Kidney (tissue), 14 donors: ENCODE measurements around the gene FBLN2. TPM values are rescaled to one million over a fixed set of nuclear protein-coding genes. Genes with fewer than 3 reads are reported as not detected.

Source experiments
- DNase-seq, 5 donors: peaks; one replicate each; pipeline ENCODE4 v3.0.0-alpha.2; 2013 to 2020
- FAIRE-seq: peaks from 2 replicates; lab custom pipeline; 2012; peaks lifted over from hg19 to GRCh38; lab: Jason Lieb, UNC
- H3K27ac ChIP-seq, 2 donors: one replicate each; pipeline ENCODE4 v1.7.0; 2013; ENCODE audit warnings: low read depth in 2 of 2, low read length in 2 of 2, inconsistent platforms in 1 of 2
- H3K27me3 ChIP-seq: one replicate; pipeline ENCODE4 v1.7.1; 2013; ENCODE audit warnings: low read length, inconsistent platforms; ENCODE audit not compliant: control insufficient read depth, insufficient read depth
- H3K36me3 ChIP-seq, 3 donors: one replicate each; pipeline versions ENCODE4 v1.7.0 to v1.7.1; 2013; ENCODE audit warnings: low read length in 3 of 3, control low read depth in 1 of 3, inconsistent platforms in 1 of 3; ENCODE audit not compliant: insufficient read depth in 3 of 3, control insufficient read depth in 2 of 3
- H3K4me1 ChIP-seq, 3 donors: one replicate each; pipeline versions ENCODE4 v1.7.0 to v1.7.1; 2013; ENCODE audit warnings: low read length in 3 of 3, inconsistent platforms in 1 of 3, low read depth in 1 of 3; ENCODE audit not compliant: control insufficient read depth in 2 of 3, insufficient read depth in 2 of 3
- H3K4me3 ChIP-seq, 3 donors: one replicate each; pipeline versions ENCODE4 v1.7.0 to v1.8.1; 2013; ENCODE audit warnings: low read length in 3 of 3, control low read depth in 1 of 3, inconsistent platforms in 1 of 3
- H3K9ac ChIP-seq, 3 donors: one replicate each; pipeline versions ENCODE4 v1.7.0 to v1.7.1; 2013; ENCODE audit warnings: low read length in 3 of 3, control low read depth in 1 of 3, inconsistent platforms in 1 of 3
- H3K9me3 ChIP-seq, 3 donors: one replicate each; pipeline versions ENCODE4 v1.7.0 to v1.7.1; 2013; ENCODE audit warnings: low read length in 3 of 3, control low read depth in 1 of 3, inconsistent platforms in 1 of 3; ENCODE audit not compliant: control insufficient read depth in 2 of 3, insufficient read depth in 1 of 3
- intact Hi-C: fragments of 100-400 bp; cut with DNase I; formaldehyde crosslinking; loops from one replicate; pipeline ENCODE4 v1.11.1; 2022
- polyA plus RNA-seq: library from polyadenylated mRNA; stranded (reverse); fragments of 350-450 nt; fragmentation: Illumina TruSeq; extraction: RNeasy Lipid Tissue Mini Kit (QIAGEN cat#74804); gene quantifications from one replicate; pipeline ENCODE4 v1.2.3, GENCODE V29; 2014; ENCODE audit warnings: low read depth, low replicate concordance; ENCODE audit not compliant: insufficient read depth
- total RNA-seq: library from RNA; stranded (reverse); fragmentation: NEBNext Ultra II Directional; extraction: Animal tissue kit (Norgen Biotek cat#: 25700); gene quantifications from one replicate; pipeline ENCODE4 v1.2.1, GENCODE V29; 2021
- TF ChIP-seq, protein P1 (sequence below): IDR thresholded peaks from 3 replicates; pipeline ENCODE4 v1.5.1; 2012; ENCODE audit warnings: mild to moderate bottlenecking, moderate library complexity, borderline replicate concordance; ENCODE audit not compliant: insufficient read depth; ENCODE audit errors: extremely low read depth
- donor health status: control.
- donor health status: control.
- donor health status: control.
- donor health status: control.
- donor health status: control.
- donor health status: DM: yes; HTN: yes; CAD: no.
- donor health status: Normal renal cell carcinoma (clear cell type).

FBLN2 gene
- total and polyA plus RNA-seq, 2 donors from 2014 or later, result 3.2 to 43.4 TPM

DNA sequence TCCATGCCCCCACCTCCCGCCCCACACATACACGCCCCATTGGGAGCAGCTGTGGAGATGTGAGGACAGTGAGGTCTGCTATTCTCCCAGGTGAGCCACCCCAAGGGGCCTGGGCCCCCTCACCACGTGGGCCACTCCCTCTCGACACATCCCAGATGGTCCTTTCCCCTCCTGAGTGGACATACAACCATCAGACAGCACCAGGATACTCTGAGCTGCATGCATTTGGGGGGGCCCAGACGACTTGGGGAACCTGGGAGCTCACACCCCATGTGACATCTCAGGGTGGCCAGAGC lies 17.5 kb downstream of the FBLN2 start:
- Histone ChIP-seq H3K27me3 (no peaks in the 10 kb centered on the region), H3K4me1 (no peaks in the 10 kb centered on the region), H3K9me3 (no peaks in the 10 kb centered on the region), H3K4me3 (no peak overlapping the region), H3K36me3 (no peaks in the 10 kb centered on the region), H3K9ac (no peak overlapping the region), H3K27ac (no peak overlapping the region)
- TF ChIP-seq, protein P1, sequence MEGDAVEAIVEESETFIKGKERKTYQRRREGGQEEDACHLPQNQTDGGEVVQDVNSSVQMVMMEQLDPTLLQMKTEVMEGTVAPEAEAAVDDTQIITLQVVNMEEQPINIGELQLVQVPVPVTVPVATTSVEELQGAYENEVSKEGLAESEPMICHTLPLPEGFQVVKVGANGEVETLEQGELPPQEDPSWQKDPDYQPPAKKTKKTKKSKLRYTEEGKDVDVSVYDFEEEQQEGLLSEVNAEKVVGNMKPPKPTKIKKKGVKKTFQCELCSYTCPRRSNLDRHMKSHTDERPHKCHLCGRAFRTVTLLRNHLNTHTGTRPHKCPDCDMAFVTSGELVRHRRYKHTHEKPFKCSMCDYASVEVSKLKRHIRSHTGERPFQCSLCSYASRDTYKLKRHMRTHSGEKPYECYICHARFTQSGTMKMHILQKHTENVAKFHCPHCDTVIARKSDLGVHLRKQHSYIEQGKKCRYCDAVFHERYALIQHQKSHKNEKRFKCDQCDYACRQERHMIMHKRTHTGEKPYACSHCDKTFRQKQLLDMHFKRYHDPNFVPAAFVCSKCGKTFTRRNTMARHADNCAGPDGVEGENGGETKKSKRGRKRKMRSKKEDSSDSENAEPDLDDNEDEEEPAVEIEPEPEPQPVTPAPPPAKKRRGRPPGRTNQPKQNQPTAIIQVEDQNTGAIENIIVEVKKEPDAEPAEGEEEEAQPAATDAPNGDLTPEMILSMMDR, result no peak
- DNase-seq (no peak), FAIRE-seq (no peak)
- intact Hi-C loops, result no loop called here

DNA sequence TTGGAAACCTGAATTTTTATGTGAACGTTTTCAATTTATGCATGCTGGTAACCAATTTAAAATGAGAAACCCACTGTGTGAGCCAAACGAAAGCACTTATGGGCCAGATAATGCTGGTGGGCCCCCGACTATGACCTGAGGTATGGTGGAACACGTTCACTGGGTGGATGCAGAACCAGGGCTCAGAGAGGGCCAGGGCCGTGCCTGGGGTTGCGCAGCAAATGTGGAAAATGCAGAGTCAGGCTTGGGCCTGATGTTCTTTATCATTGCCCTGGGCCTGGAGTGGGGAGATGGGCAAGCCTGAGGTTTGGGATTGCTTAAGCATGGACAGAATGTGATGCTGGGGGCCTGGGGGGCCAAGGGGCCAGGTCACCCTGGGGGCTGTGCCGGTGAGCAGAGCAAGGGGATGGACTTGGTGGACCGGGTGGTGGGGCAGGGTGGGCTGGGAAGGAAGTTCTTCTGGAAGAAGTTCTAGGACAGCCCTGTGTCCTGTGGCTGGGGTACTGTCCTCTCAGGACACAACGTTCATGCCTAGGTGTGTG lies 17.9 kb downstream of the FBLN2 start:
- Histone ChIP-seq H3K27ac (no peak overlapping the region), H3K9me3 (no peaks in the 10 kb centered on the region), H3K27me3 (no peaks in the 10 kb centered on the region), H3K4me1 (no peaks in the 10 kb centered on the region), H3K9ac (no peak overlapping the region), H3K36me3 (no peaks in the 10 kb centered on the region), H3K4me3 (no peak overlapping the region)
- intact Hi-C loops, result no loop called here
- DNase-seq (peak in 1 of 5 donors; percentile 41), FAIRE-seq (no peak)
- TF ChIP-seq, protein P1, result no peak

DNA sequence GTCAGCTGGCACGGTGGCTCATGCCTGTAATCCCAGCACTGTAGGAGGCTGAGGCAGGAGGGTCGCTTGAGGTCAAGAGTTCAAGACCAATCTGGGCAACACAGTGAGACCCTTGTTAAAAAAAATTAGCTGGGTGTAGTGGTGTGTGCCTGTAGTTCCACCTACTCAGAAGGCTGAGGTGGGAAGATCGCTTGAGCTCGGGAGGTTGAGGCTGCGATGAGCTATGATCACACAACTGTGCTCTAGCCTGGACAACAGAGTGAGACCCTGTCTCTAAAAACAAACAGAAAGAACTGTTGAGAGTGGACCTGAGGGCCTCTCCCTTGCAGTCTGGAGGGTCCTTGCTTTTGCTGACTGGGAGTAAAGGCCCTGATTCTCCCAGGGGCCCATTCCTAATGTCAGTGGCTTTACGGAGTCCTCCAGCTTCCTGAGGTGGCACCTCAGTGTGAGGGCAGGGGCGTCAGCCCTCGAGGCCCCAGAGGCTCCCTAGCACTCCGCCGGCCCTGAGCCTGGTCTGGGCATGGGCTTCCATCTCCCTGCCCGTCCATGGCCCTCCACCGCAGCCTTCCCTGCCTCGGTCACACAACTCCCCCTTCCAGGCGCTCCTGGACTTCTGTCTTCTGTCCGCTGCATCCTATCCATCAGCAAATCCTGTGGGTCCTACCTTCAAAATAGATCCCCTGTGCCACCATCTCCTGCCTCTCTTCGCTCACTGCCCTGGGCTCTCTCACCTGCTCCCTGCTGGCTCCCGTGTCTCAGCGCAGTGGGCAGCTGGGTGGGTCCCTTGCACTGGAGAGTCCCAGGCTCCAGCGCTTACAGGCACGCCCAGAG lies 19.0 kb downstream of the FBLN2 start:
- Histone ChIP-seq H3K9me3 (no peaks in the 10 kb centered on the region), H3K4me3 (no peak overlapping the region), H3K27me3 (no peaks in the 10 kb centered on the region), H3K4me1 (no peaks in the 10 kb centered on the region), H3K36me3 (no peaks in the 10 kb centered on the region), H3K9ac (no peak overlapping the region), H3K27ac (no peak overlapping the region)
- FAIRE-seq, result no peak
- TF ChIP-seq, protein P1, result no peak
- intact Hi-C loops, result no loop called here
- DNase-seq, result no peak
